Inflammatory macrophage treated with lipopolysaccharide for 4 hours (primary cell): ENCODE measurements around the gene SCN3B.

ENCODE experiments used
- DNase-seq: peaks from one replicate; pipeline ENCODE4 v3.0.0-alpha.2; 2020

SCN3B gene

GRCh38 chr11:123654566-123655081 lies at the start of gene SCN3B:
Gene SCN3B (minus strand): TSS chr11:123654624. CDS start chr11:123653801, 823 bp downstream.
- DNase-seq = no peak

GRCh38 chr11:123702696-123703095 lies 48.3 kb upstream of the SCN3B start:
- DNase-seq = no peak

- DNase-seq = no peak
Measured at GRCh38 chr11:123702139-123702538, 47.7 kb upstream of the SCN3B start.

- no peak for DNase-seq
Measured at GRCh38 chr11:123700772-123701171, 46.3 kb upstream of the SCN3B start.

- DNase-seq = no peak
Measured at GRCh38 chr11:123698546-123699127, 44.2 kb upstream of the SCN3B start.

- DNase-seq = no peak
Measured at GRCh38 chr11:123696183-123696582, 41.8 kb upstream of the SCN3B start.

- DNase-seq = no peak
Measured at GRCh38 chr11:123695231-123695630, 40.8 kb upstream of the SCN3B start.

GRCh38 chr11:123694551-123694950 lies 40.1 kb upstream of the SCN3B start:
- no peak for DNase-seq

GRCh38 chr11:123692961-123693360 lies 38.5 kb upstream of the SCN3B start:
- DNase-seq = no peak

- no peak for DNase-seq
Measured at GRCh38 chr11:123690485-123690884, 36.1 kb upstream of the SCN3B start.

GRCh38 chr11:123684601-123685000 lies 30.2 kb upstream of the SCN3B start:
- no peak for DNase-seq

GRCh38 chr11:123683428-123684170 lies 29.2 kb upstream of the SCN3B start:
- no peak for DNase-seq

- DNase-seq = no peak
Measured at GRCh38 chr11:123682696-123683410, 28.4 kb upstream of the SCN3B start.

GRCh38 chr11:123681030-123681429 lies 26.6 kb upstream of the SCN3B start:
- DNase-seq = no peak

GRCh38 chr11:123678246-123678645 lies 23.8 kb upstream of the SCN3B start:
- DNase-seq = no peak

GRCh38 chr11:123677510-123677909 lies 23.1 kb upstream of the SCN3B start:
- no peak for DNase-seq

GRCh38 chr11:123674297-123674696 lies 19.9 kb upstream of the SCN3B start:
- no peak for DNase-seq

GRCh38 chr11:123672568-123672967 lies 18.1 kb upstream of the SCN3B start:
- no peak for DNase-seq

GRCh38 chr11:123671534-123671933 lies 17.1 kb upstream of the SCN3B start:
- DNase-seq = no peak

GRCh38 chr11:123670081-123670480 lies 15.7 kb upstream of the SCN3B start:
- DNase-seq = no peak

GRCh38 chr11:123665306-123665705 lies 10.9 kb upstream of the SCN3B start:
- no peak for DNase-seq

GRCh38 chr11:123659965-123660364 lies 5.5 kb upstream of the SCN3B start:
- DNase-seq = peak; percentile 2

- no peak for DNase-seq
Measured at GRCh38 chr11:123659311-123659710, 4.9 kb upstream of the SCN3B start.
